ENCODE measurements around the gene GNB1L.

The GNB1L gene

GRCh38 chr22:19815823-19816290 lies 38.8 kb downstream of the GNB1L start:
- no peaks in the 10 kb centered on the region for H3K9me3 ChIP-seq
- no peak overlapping the region for H3K27ac ChIP-seq
- no peaks in the 10 kb centered on the region for H3K27me3 ChIP-seq
- no peaks in the 10 kb centered on the region for H3K36me3 ChIP-seq
- no peaks in the 10 kb centered on the region for H3K4me1 ChIP-seq (ENCODE audit: control insufficient read depth in 1 of 2, insufficient read depth in 1 of 2, low read depth in 1 of 2, low read length in 1 of 2)
- H3K4me3 ChIP-seq (ENCODE audit: low read depth in 1 of 2, low read length in 1 of 2), result no peak overlapping the region
- no peak for TF ChIP-seq CTCF (IDR thresholded peaks at IDR 0.05)

GRCh38 chr22:19815093-19815822 lies 39.4 kb downstream of the GNB1L start:
- no peak overlapping the region for H3K27ac ChIP-seq
- no peak overlapping the region for H3K4me3 ChIP-seq (ENCODE audit: low read depth in 1 of 2, low read length in 1 of 2)
- no peak for TF ChIP-seq CTCF (IDR thresholded peaks at IDR 0.05)
- no peaks in the 10 kb centered on the region for H3K27me3 ChIP-seq
- H3K36me3 ChIP-seq, result no peaks in the 10 kb centered on the region
- H3K4me1 ChIP-seq (ENCODE audit: control insufficient read depth in 1 of 2, insufficient read depth in 1 of 2, low read depth in 1 of 2, low read length in 1 of 2), result no peaks in the 10 kb centered on the region
- no peaks in the 10 kb centered on the region for H3K9me3 ChIP-seq

- H3K27ac ChIP-seq, result no peak overlapping the region
- H3K9me3 ChIP-seq, result no peaks in the 10 kb centered on the region
- no peaks in the 10 kb centered on the region for H3K27me3 ChIP-seq
- TF ChIP-seq CTCF (IDR thresholded peaks at IDR 0.05), result no peak
- H3K4me1 ChIP-seq (ENCODE audit: control insufficient read depth in 1 of 2, insufficient read depth in 1 of 2, low read depth in 1 of 2, low read length in 1 of 2), result no peaks in the 10 kb centered on the region
- no peak overlapping the region for H3K4me3 ChIP-seq (ENCODE audit: low read depth in 1 of 2, low read length in 1 of 2)
- no peaks in the 10 kb centered on the region for H3K36me3 ChIP-seq
These were observed 40.2 kb downstream of the GNB1L start for GRCh38 chr22:19814428-19814827.

GRCh38 chr22:19812910-19813309 lies 41.8 kb downstream of the GNB1L start:
- H3K4me3 ChIP-seq (ENCODE audit: low read depth in 1 of 2, low read length in 1 of 2), result no peak overlapping the region
- no peaks in the 10 kb centered on the region for H3K9me3 ChIP-seq
- H3K27me3 ChIP-seq, result no peaks in the 10 kb centered on the region
- H3K4me1 ChIP-seq (ENCODE audit: control insufficient read depth in 1 of 2, insufficient read depth in 1 of 2, low read depth in 1 of 2, low read length in 1 of 2), result no peaks in the 10 kb centered on the region
- H3K36me3 ChIP-seq, result no peaks in the 10 kb centered on the region
- no peak overlapping the region for H3K27ac ChIP-seq
- no peak for TF ChIP-seq CTCF (IDR thresholded peaks at IDR 0.05)

GRCh38 chr22:19811811-19812771 lies 42.6 kb downstream of the GNB1L start:
- TF ChIP-seq CTCF (IDR thresholded peaks at IDR 0.05), result no peak
- no peak overlapping the region for H3K27ac ChIP-seq
- H3K4me3 ChIP-seq (ENCODE audit: low read depth in 1 of 2, low read length in 1 of 2), result no peak overlapping the region
- no peaks in the 10 kb centered on the region for H3K4me1 ChIP-seq (ENCODE audit: control insufficient read depth in 1 of 2, insufficient read depth in 1 of 2, low read depth in 1 of 2, low read length in 1 of 2)
- no peaks in the 10 kb centered on the region for H3K9me3 ChIP-seq
- H3K36me3 ChIP-seq, result no peaks in the 10 kb centered on the region
- no peaks in the 10 kb centered on the region for H3K27me3 ChIP-seq
